ENCODE results near the gene SHC2. TPM values are rescaled to one million over a fixed set of nuclear protein-coding genes. Genes with fewer than 3 reads are reported as not detected.

Gene SHC2
- polyA plus RNA-seq, 1 donor, result 48.2 TPM

DNA sequence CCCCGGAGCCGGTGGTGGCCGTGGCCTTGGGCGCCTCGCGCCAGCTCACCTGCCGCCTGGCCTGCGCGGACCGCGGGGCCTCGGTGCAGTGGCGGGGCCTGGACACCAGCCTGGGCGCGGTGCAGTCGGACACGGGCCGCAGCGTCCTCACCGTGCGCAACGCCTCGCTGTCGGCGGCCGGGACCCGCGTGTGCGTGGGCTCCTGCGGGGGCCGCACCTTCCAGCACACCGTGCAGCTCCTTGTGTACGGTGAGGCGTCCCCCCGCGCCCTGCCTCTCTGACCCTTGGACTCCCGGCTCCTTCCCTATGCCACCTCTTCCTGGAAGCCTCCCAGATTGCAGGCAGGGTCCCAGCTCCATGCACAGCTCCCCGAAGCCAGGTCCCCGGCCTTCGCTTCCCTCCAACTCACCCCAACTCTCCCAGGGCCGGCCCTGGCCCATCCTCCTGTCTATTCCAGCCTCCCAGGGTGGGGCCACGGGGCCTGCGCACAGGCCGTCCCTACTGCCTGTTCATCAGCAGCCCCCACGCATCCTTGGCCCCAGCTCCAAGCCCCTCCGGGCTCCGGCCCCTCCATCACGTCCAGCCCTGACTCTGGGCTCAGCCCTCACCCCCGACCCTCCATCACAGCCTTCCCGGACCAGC, 37.2 kb upstream of the SHC2 start:
- H3K27me3 ChIP-seq (ENCODE audit: control insufficient read depth, insufficient read depth, low read length), result peaks cover 49% of the 10 kb centered on the region
- H3K36me3 ChIP-seq (ENCODE audit: control insufficient read depth, insufficient read depth, low read length), result no peaks in the 10 kb centered on the region
- DNase-seq, result no peak
- WGBS (ENCODE audit: insufficient coverage, low lambda C conversion rate), result no CpG with 5 or more reads among the region's 50 CpGs
- H3K27ac ChIP-seq (ENCODE audit: low read length), result no peak overlapping the region
- peaks cover 3% of the 10 kb centered on the region for H3K4me1 ChIP-seq (ENCODE audit: control insufficient read depth, insufficient read depth, low read length)
- peaks cover 17% of the 10 kb centered on the region for H3K9me3 ChIP-seq (ENCODE audit: control insufficient read depth, low read depth, low read length)
- H3K4me3 ChIP-seq (ENCODE audit: low read length), result no peak overlapping the region

DNA sequence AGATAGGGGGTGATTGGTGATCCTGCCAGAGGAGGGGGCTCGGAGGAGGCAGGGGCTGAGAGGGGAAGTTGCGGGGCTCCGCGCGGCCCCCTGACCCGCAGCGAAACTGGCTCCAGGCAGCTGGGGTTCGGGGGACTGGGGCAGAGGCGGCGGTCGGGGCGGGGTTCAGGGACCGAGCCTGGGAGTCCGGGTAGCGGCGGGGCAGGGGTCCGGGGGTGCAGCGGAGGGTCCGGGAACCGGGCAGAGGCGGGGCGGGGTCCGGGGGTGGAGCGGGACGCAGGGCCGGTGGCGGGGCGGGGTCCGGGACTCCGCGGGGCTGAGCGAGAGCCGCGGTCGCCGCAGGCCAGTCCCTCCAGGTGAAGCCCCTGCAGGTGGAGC, 36.6 kb upstream of the SHC2 start:
- H3K9me3 ChIP-seq (ENCODE audit: control insufficient read depth, low read depth, low read length), result peaks cover 17% of the 10 kb centered on the region
- no peak for DNase-seq
- H3K4me1 ChIP-seq (ENCODE audit: control insufficient read depth, insufficient read depth, low read length), result peaks cover 3% of the 10 kb centered on the region
- no peaks in the 10 kb centered on the region for H3K36me3 ChIP-seq (ENCODE audit: control insufficient read depth, insufficient read depth, low read length)
- WGBS (ENCODE audit: insufficient coverage, low lambda C conversion rate), result no CpG with 5 or more reads among the region's 36 CpGs
- no peak overlapping the region for H3K4me3 ChIP-seq (ENCODE audit: low read length)
- no peak overlapping the region for H3K27ac ChIP-seq (ENCODE audit: low read length)
- peaks cover 46% of the 10 kb centered on the region for H3K27me3 ChIP-seq (ENCODE audit: control insufficient read depth, insufficient read depth, low read length)

DNA sequence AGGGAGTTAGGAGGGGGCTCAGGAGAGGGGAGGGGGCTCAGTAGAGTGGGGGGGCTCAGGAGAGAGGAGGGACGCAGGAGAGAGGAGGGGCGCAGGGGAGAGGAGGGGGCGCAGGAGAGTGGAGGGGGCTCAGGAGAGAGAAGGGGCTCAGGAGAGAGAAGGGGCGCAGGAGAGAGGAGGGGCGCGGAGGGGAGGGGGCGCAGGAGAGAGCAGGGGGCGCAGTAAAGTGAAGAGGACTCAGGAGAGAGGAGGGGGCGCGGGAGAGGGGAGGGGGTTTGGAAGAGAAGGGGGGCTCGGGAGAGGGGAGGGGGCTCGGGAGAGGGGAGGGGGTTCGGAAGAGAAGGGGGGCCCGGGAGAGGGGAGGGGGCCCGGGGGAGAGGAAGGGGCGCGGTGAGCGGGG, 36.2 kb upstream of the SHC2 start:
- H3K4me1 ChIP-seq (ENCODE audit: control insufficient read depth, insufficient read depth, low read length), result peaks cover 3% of the 10 kb centered on the region
- no peak overlapping the region for H3K4me3 ChIP-seq (ENCODE audit: low read length)
- H3K36me3 ChIP-seq (ENCODE audit: control insufficient read depth, insufficient read depth, low read length), result no peaks in the 10 kb centered on the region
- no peak overlapping the region for H3K27ac ChIP-seq (ENCODE audit: low read length)
- H3K27me3 ChIP-seq (ENCODE audit: control insufficient read depth, insufficient read depth, low read length), result peaks cover 46% of the 10 kb centered on the region
- DNase-seq, result no peak
- no CpG with 5 or more reads among the region's 18 CpGs for WGBS (ENCODE audit: insufficient coverage, low lambda C conversion rate)
- H3K9me3 ChIP-seq (ENCODE audit: control insufficient read depth, low read depth, low read length), result peaks cover 21% of the 10 kb centered on the region

- H3K27ac ChIP-seq (ENCODE audit: low read length), result no peak within 1 kb of the TSS
- no peaks in the 10 kb centered on the region for H3K36me3 ChIP-seq (ENCODE audit: control insufficient read depth, insufficient read depth, low read length)
- no CpG with 5 or more reads among the region's 33 CpGs for WGBS (ENCODE audit: insufficient coverage, low lambda C conversion rate)
- H3K4me1 ChIP-seq (ENCODE audit: control insufficient read depth, insufficient read depth, low read length), result peaks cover 3% of the 10 kb centered on the region
- peaks cover 46% of the 10 kb centered on the region for H3K27me3 ChIP-seq (ENCODE audit: control insufficient read depth, insufficient read depth, low read length)
- H3K4me3 ChIP-seq (ENCODE audit: low read length), result no peak within 1 kb of the TSS
- H3K9me3 ChIP-seq (ENCODE audit: control insufficient read depth, low read depth, low read length), result peaks cover 22% of the 10 kb centered on the region
- DNase-seq, result no peak
Measured at GRCh38 chr19:496112-496665, 35.4 kb upstream of the SHC2 start, which contains the start of gene MADCAM1. Gene MADCAM1, plus strand, starts transcription at chr19:496486. Its CDS starts 14 bp downstream, at chr19:496500.

DNA sequence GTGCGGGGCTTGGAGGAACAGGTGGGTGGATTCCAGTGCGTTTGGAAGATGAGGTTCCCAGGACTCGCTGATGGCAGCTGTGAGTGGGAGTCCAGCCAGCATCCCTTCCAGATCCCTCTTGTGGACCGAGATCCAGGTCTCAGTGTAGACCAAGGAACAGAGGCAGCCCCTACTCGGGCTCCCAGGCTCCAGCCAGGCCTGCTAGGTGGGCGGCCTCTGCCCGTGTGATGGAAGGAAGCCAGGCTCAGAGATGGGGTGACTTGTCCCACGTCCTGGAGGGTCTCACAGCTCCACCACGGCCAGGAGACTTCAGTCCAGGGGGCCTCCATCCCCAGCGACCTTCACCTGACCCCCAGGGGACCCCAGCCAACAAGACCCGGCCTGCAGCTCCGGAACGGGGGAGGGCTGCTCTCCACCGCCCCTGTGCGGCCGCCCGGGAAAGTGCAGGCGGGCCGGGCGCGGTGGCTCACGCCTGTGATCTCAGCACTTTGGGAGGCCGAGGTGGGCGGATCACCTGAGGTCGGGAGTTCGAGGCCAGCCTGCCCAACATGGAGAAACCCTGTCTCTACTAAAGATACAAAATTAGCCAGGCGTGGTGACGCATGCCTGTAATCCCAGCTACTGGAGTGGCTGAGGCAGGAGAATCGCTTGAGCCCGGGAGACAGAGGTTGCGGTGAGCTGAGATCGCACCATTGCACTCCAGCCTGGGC, 34.7 kb upstream of the SHC2 start:
- peaks cover 22% of the 10 kb centered on the region for H3K9me3 ChIP-seq (ENCODE audit: control insufficient read depth, low read depth, low read length)
- peaks cover 3% of the 10 kb centered on the region for H3K4me1 ChIP-seq (ENCODE audit: control insufficient read depth, insufficient read depth, low read length)
- no peak overlapping the region for H3K27ac ChIP-seq (ENCODE audit: low read length)
- H3K36me3 ChIP-seq (ENCODE audit: control insufficient read depth, insufficient read depth, low read length), result no peaks in the 10 kb centered on the region
- no peak for DNase-seq
- no peak overlapping the region for H3K4me3 ChIP-seq (ENCODE audit: low read length)
- no CpG with 5 or more reads among the region's 32 CpGs for WGBS (ENCODE audit: insufficient coverage, low lambda C conversion rate)
- peaks cover 46% of the 10 kb centered on the region for H3K27me3 ChIP-seq (ENCODE audit: control insufficient read depth, insufficient read depth, low read length)

GRCh38 chr19:495081-495401, 34.2 kb upstream of the SHC2 start:
- no peak overlapping the region for H3K4me3 ChIP-seq (ENCODE audit: low read length)
- no peak overlapping the region for H3K27ac ChIP-seq (ENCODE audit: low read length)
- peaks cover 22% of the 10 kb centered on the region for H3K9me3 ChIP-seq (ENCODE audit: control insufficient read depth, low read depth, low read length)
- peaks cover 3% of the 10 kb centered on the region for H3K4me1 ChIP-seq (ENCODE audit: control insufficient read depth, insufficient read depth, low read length)
- WGBS (ENCODE audit: insufficient coverage, low lambda C conversion rate), result no CpG with 5 or more reads among the region's 10 CpGs
- DNase-seq, result no peak
- H3K27me3 ChIP-seq (ENCODE audit: control insufficient read depth, insufficient read depth, low read length), result peaks cover 44% of the 10 kb centered on the region
- H3K36me3 ChIP-seq (ENCODE audit: control insufficient read depth, insufficient read depth, low read length), result no peaks in the 10 kb centered on the region

GRCh38 chr19:494171-495080, 33.6 kb upstream of the SHC2 start:
- no peak for DNase-seq
- H3K27me3 ChIP-seq (ENCODE audit: control insufficient read depth, insufficient read depth, low read length), result peaks cover 39% of the 10 kb centered on the region
- no CpG with 5 or more reads among the region's 22 CpGs for WGBS (ENCODE audit: insufficient coverage, low lambda C conversion rate)
- peaks cover 22% of the 10 kb centered on the region for H3K9me3 ChIP-seq (ENCODE audit: control insufficient read depth, low read depth, low read length)
- H3K36me3 ChIP-seq (ENCODE audit: control insufficient read depth, insufficient read depth, low read length), result no peaks in the 10 kb centered on the region
- H3K4me3 ChIP-seq (ENCODE audit: low read length), result no peak overlapping the region
- peaks cover 3% of the 10 kb centered on the region for H3K4me1 ChIP-seq (ENCODE audit: control insufficient read depth, insufficient read depth, low read length)
- no peak overlapping the region for H3K27ac ChIP-seq (ENCODE audit: low read length)

DNA sequence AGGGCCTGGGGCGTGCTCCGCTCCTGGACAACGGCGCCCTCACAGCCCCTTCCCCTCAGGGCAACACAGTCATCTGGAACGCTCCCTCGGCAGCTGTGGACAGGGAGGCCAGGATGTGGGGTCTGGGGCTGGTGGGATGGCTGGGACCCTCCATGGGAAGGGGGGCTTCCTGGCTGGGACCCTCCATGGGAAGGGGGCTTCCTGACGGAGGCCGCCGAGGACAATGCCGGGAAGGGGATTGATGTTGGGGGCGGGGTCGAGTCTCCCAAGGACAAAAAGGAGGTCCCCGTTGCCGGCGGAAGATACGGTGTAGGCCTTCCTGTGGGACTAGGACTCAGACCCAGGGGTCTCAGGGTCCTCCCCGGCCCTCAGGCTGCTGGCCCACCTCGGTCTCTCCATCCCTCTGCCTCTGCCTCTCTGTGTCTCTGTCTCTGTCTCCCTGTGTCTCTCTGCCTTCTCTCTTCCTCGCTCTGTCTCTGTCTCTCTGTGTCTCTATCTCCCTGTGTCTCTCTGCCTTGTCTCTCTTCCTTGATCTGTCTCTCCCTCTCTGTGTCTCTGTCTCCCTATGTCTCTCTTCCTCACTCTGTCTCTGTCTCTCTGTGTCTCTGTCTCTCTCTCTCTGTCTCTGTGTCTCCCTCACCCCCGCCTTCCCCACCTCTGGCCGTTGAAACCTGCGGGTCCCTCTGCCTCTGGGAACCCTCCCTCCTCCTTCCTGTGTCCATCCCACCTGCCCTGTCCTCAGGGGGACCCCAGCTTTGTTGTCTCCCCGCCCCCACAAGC, 32.7 kb upstream of the SHC2 start:
- H3K4me1 ChIP-seq (ENCODE audit: control insufficient read depth, insufficient read depth, low read length), result peaks cover 3% of the 10 kb centered on the region
- no peaks in the 10 kb centered on the region for H3K36me3 ChIP-seq (ENCODE audit: control insufficient read depth, insufficient read depth, low read length)
- DNase-seq, result no peak
- no peak overlapping the region for H3K27ac ChIP-seq (ENCODE audit: low read length)
- peaks cover 30% of the 10 kb centered on the region for H3K27me3 ChIP-seq (ENCODE audit: control insufficient read depth, insufficient read depth, low read length)
- H3K4me3 ChIP-seq (ENCODE audit: low read length), result no peak overlapping the region
- peaks cover 21% of the 10 kb centered on the region for H3K9me3 ChIP-seq (ENCODE audit: control insufficient read depth, low read depth, low read length)
- WGBS (ENCODE audit: insufficient coverage, low lambda C conversion rate), result 92% methylated on average over 1 of the region's 23 CpGs

DNA sequence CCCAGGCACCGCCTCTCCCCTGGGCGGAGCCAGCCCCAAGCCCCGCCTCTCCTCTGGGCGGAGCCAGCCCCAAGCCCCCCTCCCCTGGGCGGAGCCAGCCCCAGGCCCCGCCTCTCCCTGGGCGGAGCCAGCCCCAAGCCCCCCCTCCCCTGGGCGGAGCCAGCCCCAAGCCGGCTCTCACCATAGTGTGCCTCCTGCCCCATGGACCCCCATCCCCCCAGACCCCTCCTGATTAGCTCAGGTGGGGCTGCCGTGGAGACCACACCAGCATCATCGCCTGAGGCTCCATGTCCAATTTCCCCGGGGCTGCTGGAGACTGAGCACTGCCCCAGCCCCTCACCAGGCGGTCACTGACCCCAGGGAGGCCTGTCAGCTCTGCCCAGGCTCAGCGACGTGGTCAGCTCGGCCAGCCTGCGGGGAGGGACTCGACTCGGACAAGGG, 31.3 kb upstream of the SHC2 start:
- no peak overlapping the region for H3K27ac ChIP-seq (ENCODE audit: low read length)
- peaks cover 15% of the 10 kb centered on the region for H3K9me3 ChIP-seq (ENCODE audit: control insufficient read depth, low read depth, low read length)
- peaks cover 19% of the 10 kb centered on the region for H3K27me3 ChIP-seq (ENCODE audit: control insufficient read depth, insufficient read depth, low read length)
- WGBS (ENCODE audit: insufficient coverage, low lambda C conversion rate), result no CpG with 5 or more reads among the region's 19 CpGs
- no peak for DNase-seq
- H3K36me3 ChIP-seq (ENCODE audit: control insufficient read depth, insufficient read depth, low read length), result no peaks in the 10 kb centered on the region
- H3K4me3 ChIP-seq (ENCODE audit: low read length), result no peak overlapping the region
- no peaks in the 10 kb centered on the region for H3K4me1 ChIP-seq (ENCODE audit: control insufficient read depth, insufficient read depth, low read length)
